GM18505 (cell line): ENCODE measurements around the gene FLVCR2.

Experiments used
- ATAC-seq: cut with Tn5 transposase; IDR thresholded peaks from one replicate; pipeline ENCODE4 v1.9.1; 2021; ENCODE audit not compliant: unreplicated experiment
- POLR2A ChIP-seq: IDR thresholded peaks from 4 replicates; pipeline ENCODE4 v1.6.1; 2011; ENCODE audit warnings: borderline replicate concordance; ENCODE audit not compliant: insufficient read depth, insufficient read length; ENCODE audit errors: extremely low read depth

The FLVCR2 gene

GRCh38 chr14:75578102-75578785 is at the start of gene FLVCR2:
TSS of gene FLVCR2 (plus strand) at chr14:75578620. CDS start at chr14:75578973, 353 bp downstream.
- ATAC-seq, result peak; percentile 49
- TF ChIP-seq POLR2A, result no peak

GRCh38 chr14:75531256-75531655 is 47.2 kb upstream of the FLVCR2 start:
- TF ChIP-seq POLR2A, result no peak
- no peak for ATAC-seq

- ATAC-seq, result no peak
- TF ChIP-seq POLR2A, result no peak
Observed at GRCh38 chr14:75531660-75532317, 46.6 kb upstream of the FLVCR2 start.

- peak; percentile 15 for TF ChIP-seq POLR2A
- ATAC-seq, result no peak
Observed at GRCh38 chr14:75533791-75534555, 44.4 kb upstream of the FLVCR2 start.

- no peak for ATAC-seq
- no peak for TF ChIP-seq POLR2A
Observed at GRCh38 chr14:75535164-75535898, 43.1 kb upstream of the FLVCR2 start.

GRCh38 chr14:75537071-75537470 is 41.3 kb upstream of the FLVCR2 start:
- ATAC-seq, result no peak

GRCh38 chr14:75539162-75539560 is 39.3 kb upstream of the FLVCR2 start:
- TF ChIP-seq POLR2A, result no peak
- no peak for ATAC-seq

More at GRCh38 chr14:75537071-75537470, 41.3 kb upstream of the FLVCR2 start:
- TF ChIP-seq POLR2A, result no peak

- ATAC-seq, result peak; percentile 36
- TF ChIP-seq POLR2A, result no peak
Observed at GRCh38 chr14:75539561-75540478, 38.6 kb upstream of the FLVCR2 start.

GRCh38 chr14:75540479-75540851 is 38.0 kb upstream of the FLVCR2 start:
- ATAC-seq, result no peak
- TF ChIP-seq POLR2A, result no peak

GRCh38 chr14:75542588-75543091 is 35.8 kb upstream of the FLVCR2 start:
- peak; percentile 54 for ATAC-seq
- TF ChIP-seq POLR2A, result no peak

GRCh38 chr14:75543253-75543652 is 35.2 kb upstream of the FLVCR2 start:
- peak; percentile 9 for ATAC-seq

GRCh38 chr14:75543786-75544185 is 34.6 kb upstream of the FLVCR2 start:
- ATAC-seq, result no peak
- TF ChIP-seq POLR2A, result no peak

More at GRCh38 chr14:75543253-75543652, 35.2 kb upstream of the FLVCR2 start:
- TF ChIP-seq POLR2A, result no peak
